Stimulated activated CD8-positive, alpha-beta memory T cell treated with anti-CD3 and anti-CD28 coated beads, Interleukin-15, amount 100 ng/mL, for 1 hour (primary cell): ENCODE results near the gene IKZF1.

Experiments
- DNase-seq: peaks from one replicate; pipeline ENCODE4 v3.0.0-alpha.2; 2020; ENCODE audit warnings: low read depth

IKZF1 gene

DNA sequence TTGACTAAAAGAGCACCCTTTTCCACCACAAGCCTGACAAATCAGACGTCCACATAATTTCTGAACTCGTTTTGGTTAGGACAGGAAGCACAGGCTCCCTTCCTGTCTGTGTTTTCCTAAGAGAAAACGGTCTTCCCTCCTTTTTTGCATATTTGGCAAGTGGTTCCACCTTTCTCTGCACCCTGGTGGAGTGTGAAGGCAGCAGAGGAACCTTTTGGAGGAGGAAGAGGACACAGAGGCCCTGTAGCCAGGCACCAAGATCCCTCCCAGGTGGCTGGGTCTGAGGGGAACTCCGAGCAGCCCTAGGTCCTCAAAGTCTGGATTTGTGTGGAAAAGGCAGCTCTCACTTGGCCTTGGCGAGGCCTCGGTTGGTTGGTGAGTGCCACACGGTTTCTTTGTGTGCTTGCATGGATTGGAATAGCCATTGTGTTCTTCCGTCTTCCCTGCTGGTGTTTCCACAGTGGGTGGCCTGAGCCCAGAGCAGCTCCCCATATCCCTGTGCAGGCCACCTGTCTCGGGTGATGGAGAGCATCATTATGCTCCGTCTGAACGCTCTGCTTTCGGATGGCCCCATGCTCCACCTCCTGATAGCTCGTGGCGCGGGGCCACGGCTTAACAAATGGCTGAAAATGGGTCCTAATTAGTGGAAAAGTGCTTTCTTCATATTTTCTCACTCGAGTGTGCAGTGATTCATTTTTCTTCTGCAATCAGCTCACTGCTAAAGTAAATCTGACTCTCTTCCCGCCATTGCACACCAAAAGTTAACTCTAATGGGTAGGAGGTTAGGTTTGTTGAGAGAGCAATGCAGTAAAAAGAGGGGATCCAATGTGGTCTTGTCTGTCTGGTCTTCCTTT is 4.2 kb downstream of the IKZF1 start:
- no peak for DNase-seq

- DNase-seq = no peak
Observed at GRCh38 chr7:50309721-50310120, 5.2 kb downstream of the IKZF1 start.

GRCh38 chr7:50310361-50310760 is 5.8 kb downstream of the IKZF1 start:
- DNase-seq = no peak

- no peak for DNase-seq
Observed at GRCh38 chr7:50310956-50311355, 6.4 kb downstream of the IKZF1 start.

- DNase-seq = no peak
Observed at GRCh38 chr7:50312250-50313162, 8.0 kb downstream of the IKZF1 start.

- DNase-seq = no peak
Observed at GRCh38 chr7:50314836-50315592, 10.5 kb downstream of the IKZF1 start.

DNA sequence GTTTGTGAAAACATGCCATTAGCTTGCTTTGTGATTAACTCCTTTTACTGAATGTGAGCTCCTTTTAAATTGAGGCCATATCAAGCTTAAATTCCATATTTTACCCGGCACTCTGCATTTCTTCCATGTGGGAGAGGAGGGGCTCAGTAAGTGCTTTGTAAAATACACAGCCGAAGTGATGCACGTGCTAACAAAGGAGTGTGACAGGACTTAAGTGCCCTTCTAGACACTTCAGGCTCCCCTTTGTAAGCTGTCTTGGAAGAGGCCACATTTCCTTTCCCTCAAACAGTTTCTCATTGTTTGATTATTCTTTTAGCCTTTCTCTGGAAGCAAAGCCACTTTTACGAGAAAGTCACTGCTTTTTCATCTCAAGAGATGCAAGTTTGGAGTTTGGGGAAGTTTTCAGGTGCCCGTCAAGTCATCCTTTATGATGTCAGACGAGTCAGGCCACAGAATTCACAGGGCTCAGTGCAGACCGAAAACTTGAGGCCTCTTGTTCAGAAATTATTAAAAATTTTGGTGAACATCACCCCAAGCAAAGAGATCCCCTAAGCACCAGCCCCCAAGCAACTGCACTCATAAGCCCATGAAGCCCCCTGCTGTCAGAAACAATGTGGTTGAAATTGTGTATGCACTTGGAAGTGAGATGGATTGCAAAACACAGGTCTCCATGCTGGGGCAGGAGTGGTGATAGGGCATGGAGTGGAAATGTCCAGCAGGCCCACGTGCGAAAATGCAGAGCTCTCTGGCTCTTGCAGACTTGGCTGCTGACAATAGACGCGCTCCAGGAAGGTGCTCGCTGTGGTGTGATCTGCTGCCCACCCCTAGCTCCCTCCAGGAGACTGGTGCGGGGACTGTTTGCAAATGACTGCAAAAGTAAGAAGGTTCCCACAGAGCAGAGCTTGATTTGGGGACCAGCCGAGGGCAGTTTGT is 11.5 kb downstream of the IKZF1 start:
- DNase-seq = no peak

DNA sequence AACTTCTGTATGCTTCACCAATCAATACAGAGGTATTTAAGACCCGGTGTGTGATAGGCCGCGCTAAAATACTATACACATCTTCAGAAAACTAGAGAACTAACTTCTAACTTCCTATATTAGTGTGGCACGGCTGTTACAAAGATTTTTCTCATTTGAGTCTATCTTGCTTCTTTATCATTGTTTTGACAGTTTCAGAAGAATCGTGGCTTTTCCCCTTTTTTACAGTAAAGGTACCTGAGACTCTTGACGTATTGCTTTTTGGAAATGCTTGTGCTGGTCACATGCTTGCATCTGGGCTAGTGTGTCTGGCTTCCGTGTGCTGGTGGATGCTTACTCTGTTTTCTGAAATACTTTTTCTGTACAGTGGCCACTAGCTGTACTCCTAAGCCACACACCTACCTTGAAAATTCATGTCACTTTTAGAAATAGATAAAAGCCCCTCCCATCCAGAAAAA is 12.7 kb downstream of the IKZF1 start:
- DNase-seq = no peak

GRCh38 chr7:50317697-50318669 is 13.5 kb downstream of the IKZF1 start:
- no peak for DNase-seq

DNA sequence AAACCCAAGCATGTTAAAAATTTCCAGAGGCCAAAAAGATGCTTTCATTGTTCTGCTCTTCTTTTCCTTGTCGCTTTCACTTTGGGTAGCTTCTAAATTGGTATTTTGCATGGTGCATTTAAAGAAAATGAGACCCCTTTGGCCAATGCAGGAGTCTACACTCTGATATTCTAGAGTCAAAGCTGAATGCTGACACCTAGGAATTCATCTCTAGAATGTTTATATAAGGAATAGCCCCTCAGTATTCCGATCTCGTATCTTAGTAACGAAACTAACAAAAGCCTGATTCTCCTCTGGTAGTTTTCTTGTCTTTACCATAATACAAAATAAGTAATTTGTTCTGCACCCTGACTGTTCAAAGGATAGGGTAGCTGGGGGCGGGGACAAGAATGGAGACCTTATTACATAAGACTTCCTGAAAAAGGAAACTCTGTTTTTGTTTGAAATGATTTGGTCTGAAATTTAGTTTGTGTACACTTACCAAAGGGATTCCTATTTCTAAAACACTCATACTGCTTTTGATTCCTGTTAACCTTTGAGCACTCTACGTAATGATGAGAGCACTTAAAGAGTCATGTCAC is 17.1 kb downstream of the IKZF1 start:
- DNase-seq = no peak

GRCh38 chr7:50324113-50324512 is 19.6 kb downstream of the IKZF1 start:
- DNase-seq = no peak

- DNase-seq = no peak
Observed at GRCh38 chr7:50327443-50327842, 22.9 kb downstream of the IKZF1 start.

DNA sequence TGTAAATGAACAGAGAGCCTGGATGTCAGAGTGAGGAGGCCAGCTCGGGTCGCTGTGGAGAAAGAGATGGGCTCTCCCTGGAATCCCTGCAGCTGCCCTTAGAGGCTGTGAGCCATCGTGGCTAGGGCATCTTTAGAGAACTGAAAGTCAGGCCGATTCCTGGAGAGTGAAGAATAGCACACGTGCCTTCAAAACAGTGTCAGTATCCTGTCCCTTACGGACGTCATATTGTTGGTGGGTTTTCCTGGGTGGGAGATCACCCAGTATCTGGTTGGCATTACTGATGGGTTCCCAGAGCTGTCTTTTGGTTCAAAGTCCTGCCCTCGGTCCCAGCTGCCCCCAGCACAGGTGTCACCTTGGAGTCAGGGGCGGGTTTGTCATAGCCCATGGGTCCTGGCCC is 25.3 kb downstream of the IKZF1 start:
- no peak for DNase-seq

DNA sequence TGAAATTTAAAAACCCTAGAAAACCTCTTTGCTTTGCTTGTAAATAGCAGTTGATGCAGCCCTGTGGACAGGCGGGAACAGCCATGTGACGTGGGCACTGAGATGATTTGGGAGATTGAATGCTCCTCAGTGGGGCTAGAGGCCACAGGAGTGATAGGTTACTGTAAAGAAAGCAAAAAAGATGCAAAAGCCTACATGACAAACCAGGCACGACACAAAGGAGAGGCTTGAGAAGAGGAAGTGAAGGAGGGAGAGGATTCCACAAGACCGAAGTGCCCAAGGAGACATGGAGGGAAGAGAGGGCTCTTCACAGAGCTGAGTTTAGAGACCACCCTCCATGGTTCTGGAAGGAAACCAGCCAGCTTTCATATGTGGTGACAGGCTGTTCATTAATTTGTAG is 25.7 kb downstream of the IKZF1 start:
- no peak for DNase-seq

GRCh38 chr7:50330696-50331095 is 26.2 kb downstream of the IKZF1 start:
- DNase-seq = no peak

- no peak for DNase-seq
Observed at GRCh38 chr7:50331564-50332208, 27.2 kb downstream of the IKZF1 start.

DNA sequence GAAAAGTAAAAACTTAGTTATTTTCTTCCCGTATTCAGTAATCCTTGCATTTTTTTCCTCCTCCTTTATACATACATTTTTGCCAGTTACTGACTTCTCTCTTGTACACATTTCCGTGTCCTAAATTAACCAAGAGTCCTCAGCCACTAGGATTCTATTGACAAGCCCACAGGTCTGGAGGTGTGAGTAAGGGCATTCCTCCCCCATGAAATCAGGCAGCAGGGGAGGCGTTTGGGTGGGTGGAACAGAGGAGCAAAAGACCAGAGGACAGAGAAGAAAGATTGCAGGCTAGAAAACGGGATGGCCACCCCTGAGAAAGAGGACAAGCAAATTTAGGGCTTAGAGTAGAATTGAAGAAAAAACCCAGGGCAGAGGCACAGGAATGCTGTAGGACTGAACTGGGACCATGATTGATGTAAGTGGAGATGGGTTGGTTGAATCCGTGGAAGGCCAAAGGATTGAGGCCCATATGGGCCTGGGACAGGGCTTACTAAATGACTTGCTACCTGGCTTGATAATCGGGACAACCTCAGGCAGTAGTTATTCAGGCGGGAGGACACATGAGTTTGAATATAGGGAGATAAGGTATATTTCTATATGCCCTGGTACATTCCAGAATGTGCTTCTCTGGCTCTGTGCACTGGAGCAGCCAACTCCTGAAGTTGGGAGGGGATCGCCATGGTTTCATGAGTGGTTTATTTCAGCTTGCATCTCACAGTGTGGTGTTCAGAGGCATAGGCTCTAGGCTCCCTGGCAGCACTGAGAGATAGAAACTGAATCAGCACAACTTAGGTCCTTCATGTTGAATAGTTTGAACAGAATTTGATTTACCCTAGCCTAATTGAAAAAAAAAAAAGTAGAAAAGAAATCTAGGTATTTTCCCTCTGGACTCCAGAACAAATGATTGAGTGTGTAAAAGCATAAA is 28.0 kb downstream of the IKZF1 start:
- DNase-seq = no peak

GRCh38 chr7:50333221-50333651 is 28.7 kb downstream of the IKZF1 start:
- DNase-seq = no peak
